HepG2 (cell line): ENCODE results near the gene SAMD14. TPM values are rescaled to one million over a fixed set of nuclear protein-coding genes. Genes with fewer than 3 reads are reported as not detected.

Experiments
- BCL3 ChIP-seq: sonication (generic); formaldehyde crosslinking; IDR thresholded peaks from 2 replicates; pipeline ENCODE4 v1.5.1; 2020; ENCODE audit warnings: mild to moderate bottlenecking, missing genetic modification reagents, moderate library complexity
- FOXO1 ChIP-seq: sonication (generic); formaldehyde crosslinking; IDR thresholded peaks from 2 replicates; pipeline ENCODE4 v1.4.0; 2020; ENCODE audit warnings: missing genetic modification reagents
- GMEB1 ChIP-seq: sonication (generic); formaldehyde crosslinking; IDR thresholded peaks from 2 replicates; pipeline ENCODE4 v1.5.1; 2020; ENCODE audit warnings: missing genetic modification reagents, mild to moderate bottlenecking, borderline replicate concordance
- IKZF5 ChIP-seq: IDR thresholded peaks from 2 replicates; pipeline ENCODE4 v1.6.1; 2018; ENCODE audit warnings: missing genetic modification reagents, mild to moderate bottlenecking, missing compliant biosample characterization
- JUN ChIP-seq: sonication (generic); formaldehyde crosslinking; IDR thresholded peaks from 2 replicates; pipeline ENCODE4 v1.4.0; 2020; ENCODE audit warnings: mild to moderate bottlenecking, missing genetic modification reagents
- THAP11 ChIP-seq: IDR thresholded peaks from 2 replicates; pipeline ENCODE4 v1.6.1; 2016; ENCODE audit warnings: missing biosample characterization, missing genetic modification reagents
- TSC22D2 ChIP-seq: sonication (generic); formaldehyde crosslinking; IDR thresholded peaks from 2 replicates; pipeline ENCODE4 v1.5.1; 2020; ENCODE audit warnings: missing genetic modification reagents, mild to moderate bottlenecking, borderline replicate concordance
- ZBTB10 ChIP-seq: sonication (generic); formaldehyde crosslinking; IDR thresholded peaks from 2 replicates; pipeline ENCODE4 v1.4.0; 2020; ENCODE audit warnings: missing genetic modification reagents, borderline replicate concordance
- ZMAT3 ChIP-seq: sonication (generic); formaldehyde crosslinking; conservative IDR thresholded peaks from 2 replicates; pipeline ENCODE4 v1.7.0; 2021; ENCODE audit warnings: missing genetic modification reagents
- ZNF263 ChIP-seq: sonication (generic); formaldehyde crosslinking; IDR thresholded peaks from 2 replicates; pipeline ENCODE4 v1.4.0; 2020; ENCODE audit warnings: missing genetic modification reagents
- ZNF619 ChIP-seq: sonication (generic); formaldehyde crosslinking; IDR thresholded peaks from 2 replicates; pipeline ENCODE4 v1.4.0; 2020; ENCODE audit warnings: mild to moderate bottlenecking, missing genetic modification reagents
- ZNF687 ChIP-seq: sonication (generic); formaldehyde crosslinking; IDR thresholded peaks from 2 replicates; pipeline ENCODE4 v1.5.1; 2020; ENCODE audit warnings: mild to moderate bottlenecking, missing genetic modification reagents, moderate library complexity
- ZNF773 ChIP-seq: sonication (generic); formaldehyde crosslinking; IDR thresholded peaks from 2 replicates; pipeline ENCODE4 v1.4.0; 2020; ENCODE audit warnings: missing genetic modification reagents, borderline replicate concordance
- ZUFSP ChIP-seq: sonication (generic); formaldehyde crosslinking; IDR thresholded peaks from 2 replicates; pipeline ENCODE4 v1.9.0; 2021; ENCODE audit warnings: missing genetic modification reagents, mild to moderate bottlenecking, borderline replicate concordance
- polyA plus RNA-seq, 8 experiments: library from polyadenylated mRNA; depleted of rRNA in 3 of 8; stranded (reverse) in 7 of 8; unstranded in 1 of 8; fragments of >200 nt; fragmentation: Illumina TruSeq in 4 of 8; extraction: Trizol in 4 of 8; gene quantifications; 2 replicates each; pipeline versions ENCODE4 v1.2.1 to v1.2.3, GENCODE V29; 2011 to 2016; ENCODE audit warnings: low read depth in 4 of 8, missing spikeins in 1 of 8, mixed read lengths in 1 of 8; ENCODE audit not compliant: insufficient read depth in 1 of 8
- total RNA-seq, 5 experiments: library from RNA; depleted of rRNA; stranded (reverse); fragments of >200 nt; fragmentation: Illumina TruSeq; extraction: Trizol; gene quantifications; 2 replicates each; pipeline ENCODE4 v1.2.3, GENCODE V29; 2016; ENCODE audit warnings: low read depth in 1 of 5

The SAMD14 gene
- total and polyA plus RNA-seq, 2 of the 13 experiments (the other 11 are each of a cell fraction or from before 2014, with no cell fraction given): 0.07 to 0.22 TPM

GRCh38 chr17:50101346-50102163, 28.4 kb downstream of the SAMD14 start (continued):
- TF ChIP-seq BCL3 (0 out of 2 replicates have a peak, but pooled peaks have one; percentile 11), ZMAT3 (CRISPR knock-in tag) (0 out of 2 replicates have a peak, but pooled peaks have one; percentile 36), ZNF619 (0 out of 2 replicates have a peak, but pooled peaks have one; percentile 21), ZUFSP (CRISPR knock-in tag) (no peak), IKZF5 (peak; percentile 51; the same call in 1 of the 2 replicates), TSC22D2 (CRISPR knock-in tag) (no peak), GMEB1 (CRISPR knock-in tag) (no peak), ZBTB10 (peak; percentile 91), ZNF773 (CRISPR knock-in tag) (0 out of 2 replicates have a peak, but pooled peaks have one; percentile 41), FOXO1 (CRISPR knock-in tag) (peak; percentile 84), ZNF687 (CRISPR knock-in tag) (no peak), THAP11 (CRISPR knock-in tag) (peak; percentile 30; the same call in 1 of the 2 replicates), ZNF263 (CRISPR knock-in tag) (peak; percentile 93), JUN (CRISPR knock-in tag) (no peak)
